ENCODE data around the gene SH2B3. TPM values are rescaled to one million over a fixed set of nuclear protein-coding genes. Genes with fewer than 3 reads are reported as not detected.
A peak's percentile ranks its signal among the peaks of the same experiment; 100 is the strongest.

The SH2B3 gene
- total RNA-seq, 1 donor from 2014 or later: 124 TPM

GRCh38 chr12:111361717-111362576, 43.8 kb upstream of the SH2B3 start:
- intact Hi-C loops (cut with DNase I): no loop called here
- Histone ChIP-seq H3K27me3 (no peaks in the 10 kb centered on the region), H3K4me3 (no peak overlapping the region), H3K4me1 (no peaks in the 10 kb centered on the region), H3K9me3 (no peaks in the 10 kb centered on the region), H3K27ac (no peak overlapping the region), H3K36me3 (peaks cover 14 to 21% of the 10 kb centered on the region in 2 donors)
- no peak for DNase-seq (ENCODE audit: low spot score in 2 of 2)
- TF ChIP-seq, protein P1, sequence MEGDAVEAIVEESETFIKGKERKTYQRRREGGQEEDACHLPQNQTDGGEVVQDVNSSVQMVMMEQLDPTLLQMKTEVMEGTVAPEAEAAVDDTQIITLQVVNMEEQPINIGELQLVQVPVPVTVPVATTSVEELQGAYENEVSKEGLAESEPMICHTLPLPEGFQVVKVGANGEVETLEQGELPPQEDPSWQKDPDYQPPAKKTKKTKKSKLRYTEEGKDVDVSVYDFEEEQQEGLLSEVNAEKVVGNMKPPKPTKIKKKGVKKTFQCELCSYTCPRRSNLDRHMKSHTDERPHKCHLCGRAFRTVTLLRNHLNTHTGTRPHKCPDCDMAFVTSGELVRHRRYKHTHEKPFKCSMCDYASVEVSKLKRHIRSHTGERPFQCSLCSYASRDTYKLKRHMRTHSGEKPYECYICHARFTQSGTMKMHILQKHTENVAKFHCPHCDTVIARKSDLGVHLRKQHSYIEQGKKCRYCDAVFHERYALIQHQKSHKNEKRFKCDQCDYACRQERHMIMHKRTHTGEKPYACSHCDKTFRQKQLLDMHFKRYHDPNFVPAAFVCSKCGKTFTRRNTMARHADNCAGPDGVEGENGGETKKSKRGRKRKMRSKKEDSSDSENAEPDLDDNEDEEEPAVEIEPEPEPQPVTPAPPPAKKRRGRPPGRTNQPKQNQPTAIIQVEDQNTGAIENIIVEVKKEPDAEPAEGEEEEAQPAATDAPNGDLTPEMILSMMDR (IDR thresholded peaks at IDR 0.05): no peak

DNA sequence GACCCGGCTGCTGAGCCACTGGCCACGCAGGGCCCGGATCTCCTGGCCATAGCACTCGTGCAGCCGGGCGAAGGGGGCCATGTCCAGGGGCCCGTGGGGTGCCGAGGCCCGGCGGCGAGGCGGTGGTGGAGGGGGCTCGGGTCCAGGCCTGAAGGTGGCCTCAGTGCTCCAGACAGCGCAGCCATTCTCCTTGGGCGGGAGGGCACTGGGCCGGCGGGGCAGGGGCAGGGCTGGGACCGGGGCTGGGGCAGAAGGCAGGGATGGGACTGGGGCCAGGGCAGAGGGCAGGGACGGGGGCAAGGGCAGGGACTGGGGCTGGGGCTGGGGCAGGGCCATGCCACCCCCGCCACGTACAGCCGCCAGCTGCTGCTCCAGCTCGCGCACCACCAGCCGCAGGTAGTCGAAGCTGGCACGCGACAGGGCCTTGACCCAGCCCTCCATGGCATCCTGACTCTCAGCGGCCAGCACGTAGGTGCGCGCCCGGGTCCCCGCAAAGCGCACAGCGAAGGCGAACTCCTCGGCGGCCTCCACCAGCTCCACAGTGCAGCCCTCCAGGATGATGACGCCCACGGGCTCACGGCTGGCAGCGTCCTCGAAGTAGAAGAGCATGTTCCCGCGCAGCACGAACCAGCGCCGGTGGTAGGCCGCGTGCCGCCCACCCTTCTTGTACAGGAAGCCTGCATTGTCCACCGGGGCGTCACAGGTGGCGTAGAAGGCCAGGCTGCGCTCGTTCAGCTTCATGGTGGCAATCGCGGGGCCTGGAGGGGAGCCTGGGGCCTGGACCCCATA, 42.8 kb upstream of the SH2B3 start:
- H3K9me3 ChIP-seq: no peaks in the 10 kb centered on the region

GRCh38 chr12:111363578-111363977, 42.1 kb upstream of the SH2B3 start:
- no peak for DNase-seq (ENCODE audit: low spot score in 2 of 2)
- Histone ChIP-seq H3K4me3 (no peak overlapping the region), H3K27ac (no peak overlapping the region), H3K27me3 (no peaks in the 10 kb centered on the region), H3K36me3 (peaks cover 14 to 21% of the 10 kb centered on the region in 2 donors), H3K9me3 (no peaks in the 10 kb centered on the region), H3K4me1 (peaks cover 0 to 5% of the 10 kb centered on the region in 2 donors)
- intact Hi-C loops (cut with DNase I): no loop called here
- TF ChIP-seq, protein P1 (IDR thresholded peaks at IDR 0.05): no peak

More for the DNA sequence above, 42.8 kb upstream of the SH2B3 start:
- H3K4me3 ChIP-seq: no peak overlapping the region
- TF ChIP-seq, protein P1 (IDR thresholded peaks at IDR 0.05): no peak
- peaks cover 14 to 21% of the 10 kb centered on the region in 2 donors for H3K36me3 ChIP-seq
- no peaks in the 10 kb centered on the region for H3K27me3 ChIP-seq
- peaks cover 0 to 5% of the 10 kb centered on the region in 2 donors for H3K4me1 ChIP-seq
- no peak overlapping the region for H3K27ac ChIP-seq
- no peak for DNase-seq (ENCODE audit: low spot score in 2 of 2)
- intact Hi-C loops (cut with DNase I): no loop called here

DNA sequence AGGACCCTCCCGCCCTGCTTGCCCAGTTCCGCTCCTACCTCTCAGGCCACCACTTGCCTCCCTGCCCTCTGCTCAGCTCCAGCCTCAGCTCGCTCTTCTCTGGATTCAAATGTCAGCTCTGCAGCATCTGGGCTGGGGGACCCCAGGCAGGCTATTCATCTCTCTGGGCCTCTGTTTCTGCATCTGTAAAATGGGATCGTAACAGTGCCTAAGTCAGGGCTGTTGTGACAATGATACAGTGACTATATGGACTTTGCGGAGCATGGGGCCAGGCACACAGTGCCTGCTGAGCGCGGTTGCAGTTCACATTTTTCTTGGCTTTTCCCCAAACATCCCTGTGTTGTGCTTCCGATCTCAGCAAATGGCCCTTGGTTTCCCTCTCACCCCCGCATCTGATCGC, 39.6 kb upstream of the SH2B3 start:
- Histone ChIP-seq H3K9me3 (no peaks in the 10 kb centered on the region), H3K4me3 (no peak overlapping the region), H3K27ac (no peak overlapping the region), H3K27me3 (no peaks in the 10 kb centered on the region), H3K36me3 (peaks cover 14 to 21% of the 10 kb centered on the region in 2 donors), H3K4me1 (peaks cover 0 to 9% of the 10 kb centered on the region in 2 donors)
- TF ChIP-seq, protein P1 (IDR thresholded peaks at IDR 0.05): no peak
- no peak for DNase-seq (ENCODE audit: low spot score in 2 of 2)
- intact Hi-C loops (cut with DNase I): no loop called here

GRCh38 chr12:111366583-111366982, 39.1 kb upstream of the SH2B3 start:
- Histone ChIP-seq H3K9me3 (no peaks in the 10 kb centered on the region), H3K27ac (no peak overlapping the region), H3K4me3 (peak overlapping the region in 1 of 2 donors; percentile 91), H3K27me3 (no peaks in the 10 kb centered on the region), H3K36me3 (peaks cover 14 to 19% of the 10 kb centered on the region in 2 donors), H3K4me1 (peaks cover 0 to 9% of the 10 kb centered on the region in 2 donors)
- no peak for DNase-seq (ENCODE audit: low spot score in 2 of 2)
- intact Hi-C loops (cut with DNase I): no loop called here
- TF ChIP-seq, protein P1 (IDR thresholded peaks at IDR 0.05): no peak

Measured in ascending aorta (tissue), 2 donors.